Cardiac muscle cell (in vitro differentiated cells and primary cell): Measurements from ENCODE around the gene PARD3. TPM values are rescaled to one million over a fixed set of nuclear protein-coding genes. Genes with fewer than 3 reads are reported as not detected.

Source experiments
- DNase-seq, 2 donors: peaks; one replicate each; pipeline versions ENCODE4 v3.0.0 to v3.0.0-alpha.2; 2010 to 2017; ENCODE audit warnings: low read depth in 1 of 2, low spot score in 1 of 2
- H3K27ac ChIP-seq: fragments of 200-600 bp; sonication (generic); 2 replicates; pipeline ENCODE4 v1.5.1; 2016
- H3K27me3 ChIP-seq: fragments of 200-600 bp; sonication (generic); 2 replicates; pipeline ENCODE4 v1.6.0; 2016; ENCODE audit warnings: control low read depth
- H3K36me3 ChIP-seq: fragments of 200-600 bp; sonication (generic); 2 replicates; pipeline ENCODE4 v1.5.1; 2016; ENCODE audit warnings: control low read depth
- H3K4me1 ChIP-seq: fragments of 200-600 bp; sonication (generic); 2 replicates; pipeline ENCODE4 v1.8.1; 2017; ENCODE audit warnings: low read depth, mild to moderate bottlenecking, mixed run types
- H3K4me3 ChIP-seq: fragments of 200-600 bp; sonication (generic); 2 replicates; pipeline ENCODE4 v1.5.1; 2016; ENCODE audit warnings: mild to moderate bottlenecking
- H3K9me3 ChIP-seq: fragments of 200-600 bp; sonication (generic); 2 replicates; pipeline ENCODE4 v1.5.1; 2017; ENCODE audit warnings: low read depth, mild to moderate bottlenecking, control low read depth
- CTCF ChIP-seq: IDR thresholded peaks from 2 replicates; pipeline ENCODE4 v1.5.1; 2012; ENCODE audit warnings: low read depth, mild to moderate bottlenecking, low read length
- polyA plus RNA-seq: library from polyadenylated mRNA; unstranded; fragments of >200 nt; fragmentation: Nextera tagmentation; extraction: Ambion mirVana; gene quantifications from 2 replicates; pipeline ENCODE4 v1.2.1, GENCODE V29; 2016
- total RNA-seq: library from RNA; depleted of rRNA; stranded (reverse); fragments of >200 nt; gene quantifications from 2 replicates; pipeline ENCODE4 v1.2.3, GENCODE V29; 2016

The PARD3 gene
- total and polyA plus RNA-seq, 2 experiments from 2014 or later = 36.5 to 64.8 TPM

DNA sequence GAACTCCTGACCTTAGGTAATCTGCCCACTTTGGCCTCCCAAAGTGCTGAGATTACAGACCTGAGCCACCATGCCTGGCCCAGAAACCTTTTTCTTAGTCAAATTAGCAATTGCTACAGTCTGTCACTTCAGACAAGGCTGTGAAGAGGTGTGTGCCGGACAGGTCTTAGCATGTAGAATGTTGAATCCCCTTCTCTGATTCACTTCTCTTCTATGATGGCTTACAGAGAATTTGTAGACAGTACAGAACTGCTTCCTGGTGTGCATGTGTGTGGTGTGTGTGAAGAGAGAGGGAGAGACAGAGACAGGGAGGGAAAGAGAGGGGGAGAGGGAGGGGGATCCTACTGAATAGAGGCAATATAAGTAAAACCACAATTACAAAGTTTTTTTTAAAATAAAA, 150.4 kb downstream of the PARD3 start:
- no peaks in the 10 kb centered on the region for H3K36me3 ChIP-seq
- peaks cover 13% of the 10 kb centered on the region for H3K4me1 ChIP-seq
- H3K27ac ChIP-seq = no peak overlapping the region
- TF ChIP-seq CTCF = no peak
- H3K9me3 ChIP-seq = no peaks in the 10 kb centered on the region
- H3K27me3 ChIP-seq = no peaks in the 10 kb centered on the region
- DNase-seq = no peak
- no peak overlapping the region for H3K4me3 ChIP-seq

- TF ChIP-seq CTCF = no peak
- Histone ChIP-seq H3K27ac (no peak overlapping the region), H3K4me1 (peaks cover 3% of the 10 kb centered on the region), H3K27me3 (no peaks in the 10 kb centered on the region), H3K36me3 (no peaks in the 10 kb centered on the region), H3K9me3 (no peaks in the 10 kb centered on the region), H3K4me3 (no peak overlapping the region)
- no peak for DNase-seq
Measured at GRCh38 chr10:34661580-34661979, 153.5 kb downstream of the PARD3 start.

DNA sequence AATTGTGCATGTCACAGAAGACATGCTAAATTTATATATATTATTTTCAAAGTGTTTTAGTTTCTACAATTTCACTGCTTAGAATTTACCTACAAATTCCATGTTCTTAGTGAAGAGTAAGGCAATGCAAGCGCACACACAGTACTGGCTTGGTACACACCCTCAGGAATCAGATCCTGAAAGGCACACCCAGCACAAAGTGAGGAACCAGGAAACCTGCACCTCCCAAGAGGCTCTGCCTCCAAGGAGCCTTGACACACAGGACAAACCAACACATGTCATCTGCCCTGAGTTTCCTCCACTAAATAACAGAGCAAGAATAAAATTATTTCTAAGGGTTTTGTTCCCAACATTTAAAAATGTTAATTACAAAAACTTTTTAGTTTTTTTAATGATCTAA, 156.2 kb downstream of the PARD3 start:
- no peak overlapping the region for H3K4me3 ChIP-seq
- H3K36me3 ChIP-seq = no peaks in the 10 kb centered on the region
- H3K4me1 ChIP-seq = peaks cover 5% of the 10 kb centered on the region
- DNase-seq = no peak
- no peaks in the 10 kb centered on the region for H3K27me3 ChIP-seq
- H3K9me3 ChIP-seq = no peaks in the 10 kb centered on the region
- no peak overlapping the region for H3K27ac ChIP-seq
- TF ChIP-seq CTCF = no peak

GRCh38 chr10:34656661-34657060, 158.4 kb downstream of the PARD3 start:
- no peaks in the 10 kb centered on the region for H3K9me3 ChIP-seq
- H3K4me3 ChIP-seq = no peak overlapping the region
- no peak for DNase-seq
- H3K27ac ChIP-seq = no peak overlapping the region
- no peaks in the 10 kb centered on the region for H3K27me3 ChIP-seq
- TF ChIP-seq CTCF = no peak
- H3K36me3 ChIP-seq = no peaks in the 10 kb centered on the region
- H3K4me1 ChIP-seq = peaks cover 22% of the 10 kb centered on the region

DNA sequence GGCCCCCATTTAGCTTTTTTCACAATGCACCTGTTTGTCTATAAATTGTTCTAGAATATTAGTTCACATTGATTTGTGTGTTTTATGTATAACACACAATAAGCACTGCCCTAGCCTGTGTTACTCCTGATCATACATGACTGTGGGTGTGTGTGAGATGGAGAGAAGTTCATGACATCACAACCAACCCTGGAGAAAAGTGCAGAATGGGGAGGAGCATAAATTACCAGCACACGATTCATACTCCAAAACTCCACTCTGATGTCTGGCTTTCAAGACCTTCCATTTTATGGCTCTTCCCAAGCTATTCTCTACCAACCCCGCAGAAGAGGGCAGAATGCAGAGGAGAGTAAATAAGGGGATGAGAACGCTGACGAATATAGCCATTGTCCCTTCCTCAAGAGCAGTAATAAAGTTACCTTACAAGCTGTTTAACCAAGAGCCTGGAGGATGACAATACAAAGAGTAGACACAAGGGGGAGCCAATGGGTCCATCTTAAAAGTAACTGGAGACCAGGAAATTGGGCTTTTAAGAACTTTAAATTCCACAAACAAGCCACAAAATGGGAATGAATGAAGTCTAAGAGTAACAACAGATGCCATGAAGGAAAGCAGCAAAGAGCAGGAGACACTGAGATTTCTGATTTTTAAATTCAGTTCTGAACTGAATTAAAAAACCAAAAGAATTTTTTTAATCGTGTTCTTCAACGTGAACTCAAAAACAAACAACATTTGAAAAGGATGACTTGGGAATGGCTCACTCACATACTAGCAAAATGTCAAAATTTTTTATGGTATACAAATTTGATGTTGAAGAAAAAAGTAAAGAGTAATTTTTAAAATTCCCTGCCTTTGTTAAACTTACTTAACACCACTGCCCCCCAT, 159.6 kb downstream of the PARD3 start:
- peak; percentile 78 for TF ChIP-seq CTCF
- no peak overlapping the region for H3K27ac ChIP-seq
- H3K4me1 ChIP-seq = peaks cover 30% of the 10 kb centered on the region
- no peaks in the 10 kb centered on the region for H3K36me3 ChIP-seq
- peak; percentile 68 to 84 for DNase-seq
- H3K9me3 ChIP-seq = no peaks in the 10 kb centered on the region
- no peaks in the 10 kb centered on the region for H3K27me3 ChIP-seq
- no peak overlapping the region for H3K4me3 ChIP-seq
